Urinary bladder (tissue), 4 donors: ENCODE measurements around the gene PLA2G4E. TPM values are rescaled to one million over a fixed set of nuclear protein-coding genes. Genes with fewer than 3 reads are reported as not detected.

Experiments used
- DNase-seq: peaks from one replicate; pipeline ENCODE4 v3.0.0-alpha.2; 2015; ENCODE audit errors: extremely low spot score
- H3K27ac ChIP-seq: one replicate; pipeline ENCODE4 v1.5.1; 2013; ENCODE audit warnings: low read depth, mild to moderate bottlenecking, moderate library complexity
- H3K36me3 ChIP-seq: one replicate; pipeline ENCODE4 v1.6.1; 2013; ENCODE audit warnings: mild to moderate bottlenecking, moderate library complexity; ENCODE audit not compliant: insufficient read depth
- H3K4me1 ChIP-seq: one replicate; pipeline ENCODE4 v1.6.1; 2013; ENCODE audit warnings: mild to moderate bottlenecking, moderate library complexity; ENCODE audit not compliant: insufficient read depth
- H3K4me3 ChIP-seq: one replicate; pipeline ENCODE4 v1.5.1; 2013; ENCODE audit warnings: low read depth, low read length
- WGBS: extraction: QIAGEN DNeasy Blood & Tissue Kit; methylation state at CpG from one replicate; pipeline ENCODE4 v1.1.7; 2013; 5-methylcytosine and 5-hydroxymethylcytosine counted together
- polyA plus RNA-seq: library from polyadenylated mRNA; stranded (reverse); fragments of 200-250 nt; gene quantifications from one replicate; pipeline ENCODE4 v1.2.3, GENCODE V29; 2013
- total RNA-seq: library from RNA; depleted of rRNA; stranded (reverse); fragments of >200 nt; gene quantifications from one replicate; pipeline ENCODE4 v1.2.3, GENCODE V29; 2014
- donor health status: healthy with polysubstance abuse.
- donor health status: healthy.

The PLA2G4E gene
- total and polyA plus RNA-seq, 2 donors: 0.03 TPM; not detected in 1

DNA sequence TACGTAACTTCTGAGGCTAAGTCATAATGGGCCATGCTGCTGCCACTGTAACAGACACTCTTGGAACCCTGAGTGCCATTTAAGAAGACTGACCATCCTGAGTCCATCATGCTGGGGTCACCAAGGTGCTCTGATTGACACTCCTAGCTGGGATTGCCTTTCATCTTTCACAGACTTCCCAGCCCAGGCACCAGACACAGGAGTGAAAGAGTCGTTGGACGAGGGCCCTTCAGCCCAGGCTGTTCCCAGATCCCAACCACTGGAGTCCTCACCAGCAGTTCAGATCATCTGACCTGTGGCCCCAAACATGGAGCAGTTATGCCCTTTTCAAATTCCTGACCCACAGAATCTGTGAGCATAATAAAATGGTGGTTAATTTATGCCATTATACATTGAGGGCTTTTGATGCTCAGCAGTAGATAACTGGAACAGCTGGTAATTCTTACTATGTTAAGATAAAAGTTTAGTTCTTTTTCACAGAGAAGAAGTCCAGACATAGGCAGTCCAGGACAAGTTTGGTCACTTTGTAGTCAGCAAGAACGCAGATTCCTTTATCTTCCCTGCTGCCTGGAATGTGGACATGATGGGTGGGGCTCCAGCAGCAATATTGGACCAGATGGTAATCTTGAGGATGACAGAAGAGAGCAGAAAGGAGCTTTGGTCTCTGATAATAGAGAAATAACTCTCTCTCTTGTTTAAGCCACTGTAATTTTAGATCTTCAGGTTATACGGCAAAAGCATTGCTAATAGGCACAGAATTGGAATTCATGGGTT, 41.2 kb downstream of the PLA2G4E start:
- Histone ChIP-seq H3K27ac (no peak overlapping the region), H3K4me3 (no peak overlapping the region), H3K36me3 (no peaks in the 10 kb centered on the region), H3K4me1 (no peaks in the 10 kb centered on the region)
- no peak for DNase-seq
- 72% methylated on average over 5 of the region's 5 CpGs for WGBS

DNA sequence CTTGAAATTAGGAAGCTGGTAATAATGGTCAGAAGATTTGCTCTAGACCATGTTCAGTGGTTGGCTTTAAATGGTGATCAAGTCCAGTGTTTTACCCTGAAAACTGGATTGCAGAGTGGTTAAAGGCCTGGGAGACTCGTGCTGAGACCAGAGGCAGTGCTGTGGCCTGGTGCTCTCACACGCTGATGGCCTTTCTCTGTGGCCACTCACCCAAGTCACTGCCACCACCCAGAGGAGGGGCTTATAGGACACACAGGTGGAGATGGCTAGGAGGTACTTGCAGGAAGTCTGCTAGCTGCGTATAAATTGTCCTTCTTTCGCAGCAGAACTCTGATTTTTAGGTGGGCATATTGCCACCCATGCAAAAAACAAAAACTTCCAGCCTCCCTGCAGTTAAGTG, 42.3 kb downstream of the PLA2G4E start:
- Histone ChIP-seq H3K4me3 (no peak overlapping the region), H3K36me3 (no peaks in the 10 kb centered on the region), H3K4me1 (no peaks in the 10 kb centered on the region), H3K27ac (no peak overlapping the region)
- 88% methylated on average over 4 of the region's 4 CpGs for WGBS
- no peak for DNase-seq

DNA sequence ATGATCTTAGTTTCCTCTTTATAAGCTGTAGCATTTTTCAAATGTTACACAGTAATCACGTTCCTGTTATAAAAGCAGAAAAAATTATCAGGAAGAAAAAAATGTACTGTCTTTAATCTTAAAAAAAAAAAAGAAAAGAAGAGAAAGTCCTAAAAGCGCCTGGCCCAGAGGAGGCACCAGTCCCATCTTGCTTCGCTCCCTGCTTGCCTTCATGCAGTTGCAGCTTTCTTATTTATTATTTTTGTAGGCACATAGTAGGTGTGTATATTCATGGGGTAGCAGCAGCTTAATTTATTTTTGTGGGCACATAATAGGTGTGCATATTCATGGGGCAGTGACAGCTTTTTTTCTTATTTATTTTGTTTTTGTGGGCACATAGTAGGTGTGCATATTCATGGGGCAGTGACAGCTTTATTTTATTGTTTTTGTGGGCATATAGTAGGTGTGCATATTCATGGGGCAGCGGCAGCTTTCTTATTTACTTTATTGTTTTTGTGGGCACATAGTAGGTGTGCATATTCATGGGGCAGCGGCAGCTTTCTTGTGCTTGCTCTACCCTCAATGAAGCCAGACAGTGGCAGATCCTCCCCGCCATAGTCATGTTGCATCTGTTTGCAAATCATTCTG, 43.0 kb downstream of the PLA2G4E start:
- H3K27ac ChIP-seq: no peak overlapping the region
- H3K36me3 ChIP-seq: no peaks in the 10 kb centered on the region
- no peak overlapping the region for H3K4me3 ChIP-seq
- 81% methylated on average over 6 of the region's 6 CpGs for WGBS
- no peak for DNase-seq
- H3K4me1 ChIP-seq: no peaks in the 10 kb centered on the region

DNA sequence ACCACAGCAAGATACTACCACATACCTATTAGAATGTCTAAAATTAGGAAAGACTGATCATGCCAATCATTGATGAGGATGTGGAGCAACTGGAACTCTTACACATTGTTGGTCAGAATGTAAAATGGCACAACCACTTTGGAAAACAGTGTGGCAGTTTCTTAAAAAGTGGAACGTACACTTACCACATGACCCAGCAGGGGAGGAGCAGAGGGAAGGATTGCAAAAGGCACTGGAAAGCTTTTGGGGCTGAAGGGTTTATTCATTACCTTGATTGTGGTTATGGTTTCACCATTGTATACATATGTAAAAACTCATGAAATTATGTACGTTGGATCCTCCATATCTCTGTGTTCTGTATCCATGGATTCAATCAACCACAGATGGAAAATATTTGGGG, 45.2 kb downstream of the PLA2G4E start:
- no peak overlapping the region for H3K27ac ChIP-seq
- H3K36me3 ChIP-seq: no peaks in the 10 kb centered on the region
- no peak overlapping the region for H3K4me3 ChIP-seq
- H3K4me1 ChIP-seq: no peaks in the 10 kb centered on the region
- DNase-seq: no peak
- 44% methylated on average over 2 of the region's 2 CpGs for WGBS

DNA sequence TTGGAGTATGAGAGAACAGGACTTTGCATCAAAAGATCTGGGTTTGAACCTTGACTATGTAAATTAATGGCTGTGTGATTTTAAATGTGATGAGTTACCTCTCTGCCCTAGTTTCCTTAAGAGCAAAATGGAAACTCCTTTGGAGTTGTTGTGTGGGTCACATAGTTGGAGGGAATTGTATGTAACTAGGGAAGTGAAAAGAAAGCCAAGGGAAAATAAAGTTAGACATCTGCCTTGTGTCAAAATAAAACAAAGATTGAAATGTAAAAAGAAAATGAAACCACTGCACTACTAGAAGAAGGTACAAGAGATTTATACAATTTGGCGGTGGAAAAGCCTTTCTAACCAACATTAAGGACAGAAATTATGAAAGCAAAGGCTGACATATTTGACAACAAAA, 46.8 kb downstream of the PLA2G4E start:
- 89% methylated on average over 1 of the region's 1 CpG for WGBS
- Histone ChIP-seq H3K27ac (no peak overlapping the region), H3K4me3 (no peak overlapping the region)

DNA sequence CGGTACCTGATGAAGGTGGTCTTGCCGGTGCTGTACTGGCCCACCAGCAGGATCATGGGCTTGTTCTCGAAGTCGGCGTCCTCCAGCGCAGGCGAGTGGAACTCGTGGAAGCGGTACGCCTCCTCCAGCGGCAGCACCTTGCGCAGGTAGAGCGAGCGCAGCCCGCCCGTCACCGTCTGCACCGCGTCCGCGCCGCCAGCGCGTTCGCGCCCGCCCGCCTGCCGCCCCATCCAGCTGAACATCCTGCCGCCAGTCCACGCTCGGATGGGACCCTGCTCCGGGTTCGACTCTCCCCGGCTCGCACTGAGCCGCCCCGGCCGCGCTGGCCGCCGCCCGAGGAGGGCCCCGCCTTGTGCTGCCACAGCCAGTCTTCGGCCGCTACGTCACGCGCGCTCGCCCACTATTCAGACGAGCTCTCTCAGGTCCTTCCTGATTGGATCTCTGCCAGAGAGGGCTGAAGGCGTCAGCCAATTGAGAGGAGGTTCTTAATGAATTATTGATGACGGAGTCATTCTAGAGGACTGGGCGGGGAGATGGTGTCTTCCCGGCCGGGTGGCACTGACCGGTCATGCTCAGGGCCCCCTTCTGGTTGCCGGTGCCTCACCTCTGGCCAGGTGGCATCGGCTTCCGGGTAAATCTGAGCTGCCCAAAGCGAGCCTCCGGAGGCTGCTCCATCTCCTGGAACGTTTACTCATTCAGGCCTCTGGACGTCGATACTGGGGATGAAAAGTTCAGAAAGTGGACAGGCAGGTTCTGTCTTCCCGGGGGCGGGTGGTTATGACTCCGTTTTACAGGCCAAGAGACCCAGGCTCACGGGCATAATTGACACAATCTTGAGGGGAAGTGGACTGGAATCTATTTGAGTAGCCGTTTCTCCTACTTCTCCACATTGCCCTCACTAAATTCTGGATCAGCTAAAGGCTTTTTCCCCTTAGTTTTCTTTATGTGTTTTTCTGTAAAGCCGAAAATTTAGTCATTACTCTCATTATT, 48.3 kb downstream of the PLA2G4E start, which contains the start of gene EHD4:
Gene EHD4 (minus strand): TSS at position 305 of the 990 bp plus-strand sequence. CDS start 63 bp downstream, at position 242.
- no peaks in the 10 kb centered on the region for H3K4me1 ChIP-seq
- 2% methylated on average over 72 of the region's 72 CpGs for WGBS
- H3K36me3 ChIP-seq: no peaks in the 10 kb centered on the region
- H3K4me3 ChIP-seq: peak within 1 kb of the TSS; percentile 81
- peak; percentile 96 for DNase-seq
- H3K27ac ChIP-seq: peak within 1 kb of the TSS; percentile 96

More for the DNA sequence above, 46.8 kb downstream of the PLA2G4E start:
- Histone ChIP-seq H3K36me3 (no peaks in the 10 kb centered on the region), H3K4me1 (no peaks in the 10 kb centered on the region)
- no peak for DNase-seq

DNA sequence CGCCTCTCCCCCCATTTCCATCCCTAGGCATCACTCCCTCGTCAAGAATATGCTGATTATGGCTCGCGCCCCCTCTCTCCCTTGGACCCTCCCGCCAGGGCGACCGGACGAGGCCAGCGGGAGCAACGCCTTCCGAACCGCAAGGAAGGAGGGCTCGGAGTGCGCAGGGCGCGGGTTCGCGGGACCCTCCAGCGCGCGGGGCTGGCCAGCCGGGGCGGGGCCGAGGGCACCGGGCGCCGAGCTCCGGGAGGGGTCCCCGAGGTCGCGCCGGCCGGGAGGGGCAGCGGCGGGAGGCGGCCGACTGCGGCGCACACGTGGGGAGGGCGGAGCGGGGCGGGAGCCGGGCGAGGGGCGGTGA, 49.0 kb downstream of the PLA2G4E start:
- DNase-seq: no peak
- H3K4me1 ChIP-seq: no peaks in the 10 kb centered on the region
- WGBS: 1% methylated on average over 46 of the region's 46 CpGs

DNA sequence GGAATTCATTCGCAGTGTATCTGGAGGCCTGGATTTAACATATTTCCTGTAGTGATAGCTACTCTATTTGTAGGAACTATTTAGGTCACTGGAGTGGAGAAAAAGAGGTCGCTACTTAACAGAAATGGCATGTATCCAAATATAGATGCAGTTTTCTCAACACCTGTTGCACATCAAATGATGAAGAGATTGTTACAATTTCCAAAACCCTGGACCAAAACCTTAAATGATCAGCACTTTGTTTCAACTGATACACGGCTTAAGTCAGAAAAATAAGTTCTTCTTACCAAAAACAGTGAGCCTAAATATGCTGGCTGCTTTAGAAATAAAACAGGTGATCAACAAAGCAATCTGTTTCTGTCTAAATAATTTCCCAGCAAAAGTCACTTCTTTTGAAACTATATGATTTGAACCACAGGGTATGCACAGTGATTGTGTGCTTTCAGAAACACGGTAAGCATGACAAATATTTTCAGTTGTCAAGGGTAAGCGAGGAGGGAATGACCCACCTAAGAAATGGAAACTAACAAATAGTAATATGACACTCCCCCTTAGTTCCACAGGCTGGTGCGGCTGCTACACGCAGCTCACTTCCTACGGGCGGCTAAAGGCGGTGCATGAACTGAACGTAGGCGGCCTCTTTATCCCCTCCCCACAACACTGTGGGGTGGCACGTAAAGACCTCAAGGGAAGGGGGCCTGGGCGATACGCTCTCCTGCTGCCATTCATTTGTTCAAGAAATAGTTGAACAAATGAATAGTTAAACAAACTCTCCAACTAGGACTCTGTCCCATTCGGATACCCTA, 49.5 kb downstream of the PLA2G4E start:
- DNase-seq: no peak
- Histone ChIP-seq H3K4me3 (peak overlapping the region; percentile 81), H3K36me3 (no peaks in the 10 kb centered on the region), H3K27ac (peak overlapping the region; percentile 96), H3K4me1 (no peaks in the 10 kb centered on the region)
- WGBS: 13% methylated on average over 16 of the region's 16 CpGs

More for the DNA sequence above, 49.0 kb downstream of the PLA2G4E start:
- Histone ChIP-seq H3K36me3 (no peaks in the 10 kb centered on the region), H3K27ac (peak overlapping the region; percentile 96), H3K4me3 (peak overlapping the region; percentile 81)

DNA sequence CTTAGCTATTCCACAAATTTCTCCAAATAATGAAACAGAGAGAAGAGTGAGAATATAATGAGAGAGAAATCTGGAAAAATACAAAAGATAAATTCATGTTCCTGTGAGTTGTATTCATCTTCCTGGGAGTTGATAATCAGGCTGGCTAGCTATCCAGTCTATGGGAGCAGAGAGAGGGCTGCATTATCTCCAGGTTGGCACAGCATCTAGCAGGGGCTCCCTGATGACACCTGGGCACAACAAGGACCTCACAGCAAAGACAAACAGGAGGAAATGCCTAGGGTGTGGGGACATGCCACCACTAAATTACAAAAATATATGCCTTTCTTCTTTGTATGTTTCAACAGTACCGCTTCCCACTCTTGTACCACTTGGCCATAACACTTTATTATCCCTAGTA, 50.4 kb downstream of the PLA2G4E start:
- no peaks in the 10 kb centered on the region for H3K4me1 ChIP-seq
- WGBS: 96% methylated on average over 1 of the region's 1 CpG
- no peak for DNase-seq

DNA sequence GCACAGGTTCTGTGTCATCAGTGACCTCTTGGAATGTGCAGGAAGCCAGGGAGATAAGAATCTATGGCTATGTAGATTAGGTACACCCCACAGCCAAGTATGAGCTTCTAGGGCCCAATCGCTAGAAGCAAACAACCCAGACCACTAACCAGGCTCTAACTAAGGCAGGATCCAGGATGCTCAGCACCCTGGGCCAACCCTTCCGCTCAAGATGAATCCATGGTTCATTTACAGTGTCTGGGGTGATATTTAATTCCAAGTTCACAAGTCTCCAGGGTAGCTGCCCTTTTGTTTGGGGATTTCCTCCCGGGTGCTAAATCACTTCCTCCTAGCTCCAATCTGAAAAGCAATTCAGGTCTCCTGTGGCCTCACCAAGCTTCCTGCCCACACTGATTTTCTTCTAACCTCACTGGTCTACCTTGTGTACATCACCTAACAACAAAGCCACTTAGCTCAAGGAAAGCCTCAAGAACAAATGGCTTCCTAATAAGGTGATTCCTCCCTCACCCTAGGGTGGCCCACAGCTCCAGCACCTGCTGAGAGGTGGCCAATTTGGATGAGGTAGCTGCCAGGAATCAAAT, 50.9 kb downstream of the PLA2G4E start:
- Histone ChIP-seq H3K4me1 (no peaks in the 10 kb centered on the region), H3K27ac (no peak overlapping the region), H3K4me3 (no peak overlapping the region), H3K36me3 (no peaks in the 10 kb centered on the region)
- 67% methylated on average over 3 of the region's 3 CpGs for WGBS
- no peak for DNase-seq

More for the DNA sequence above, 50.4 kb downstream of the PLA2G4E start:
- no peaks in the 10 kb centered on the region for H3K36me3 ChIP-seq
- no peak overlapping the region for H3K4me3 ChIP-seq
- no peak overlapping the region for H3K27ac ChIP-seq

DNA sequence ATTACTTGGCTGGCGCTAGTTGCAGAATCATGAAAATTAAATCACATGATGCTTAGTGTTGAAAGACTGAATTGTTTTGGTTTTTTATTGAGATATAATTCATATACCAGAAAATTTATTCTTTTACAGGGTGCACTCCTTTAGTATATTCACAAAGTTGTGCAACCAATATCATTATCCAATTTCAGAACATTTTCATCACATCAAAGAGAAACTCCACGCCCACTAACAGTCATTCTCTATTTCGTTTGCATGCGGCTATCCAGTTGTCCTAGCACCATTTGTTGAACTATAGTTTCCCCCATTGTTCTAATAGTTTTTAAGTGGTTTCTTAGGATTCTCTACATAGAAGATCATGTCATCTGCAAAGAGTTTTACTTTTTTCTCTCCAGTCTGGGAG, 52.1 kb downstream of the PLA2G4E start:
- WGBS: 89% methylated on average over 4 of the region's 4 CpGs
- Histone ChIP-seq H3K27ac (no peak overlapping the region), H3K4me3 (no peak overlapping the region), H3K36me3 (no peaks in the 10 kb centered on the region), H3K4me1 (no peaks in the 10 kb centered on the region)
- DNase-seq: no peak

DNA sequence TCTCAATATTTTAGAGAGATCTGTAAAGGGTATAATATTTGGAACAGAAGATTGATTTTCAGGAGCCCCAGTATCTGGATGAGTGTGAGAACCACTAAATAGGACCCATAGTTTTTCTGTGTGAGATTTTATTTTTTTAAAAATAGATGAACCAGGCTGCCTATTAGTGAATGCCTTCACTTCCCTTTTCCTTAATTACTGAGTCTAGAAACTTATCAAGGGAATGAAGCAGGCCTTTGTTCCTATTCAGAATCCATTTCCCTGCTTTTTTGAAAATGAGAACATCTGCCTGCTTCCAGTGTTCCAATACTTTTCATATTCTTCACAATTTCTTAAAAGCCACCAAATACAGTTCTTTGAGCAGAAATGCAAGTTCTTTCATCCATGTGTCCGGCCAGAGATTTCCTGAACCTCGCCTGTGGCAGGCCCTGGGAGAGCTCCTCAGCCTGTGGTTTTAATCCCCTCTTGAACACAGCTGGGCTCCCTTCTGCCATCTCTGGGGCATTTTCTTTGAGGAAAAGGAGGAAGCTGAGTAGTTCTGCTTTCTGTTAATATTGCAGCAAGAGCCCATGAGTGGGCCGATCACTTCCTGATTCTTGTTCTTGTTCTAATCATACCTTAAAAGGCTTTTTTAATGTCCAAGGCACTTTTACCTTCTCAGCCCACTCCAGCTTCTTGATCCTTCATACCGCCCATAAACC, 53.2 kb downstream of the PLA2G4E start:
- H3K4me1 ChIP-seq: no peaks in the 10 kb centered on the region
- no peak for DNase-seq
- WGBS: 67% methylated on average over 4 of the region's 4 CpGs
- no peak overlapping the region for H3K4me3 ChIP-seq
- no peak overlapping the region for H3K27ac ChIP-seq
- no peaks in the 10 kb centered on the region for H3K36me3 ChIP-seq
